SJCRH30 (cell line): ENCODE measurements around the gene ECE2. TPM values are rescaled to one million over a fixed set of nuclear protein-coding genes. Genes with fewer than 3 reads are reported as not detected.
A peak's percentile ranks its signal among the peaks of the same experiment; 100 is the strongest.

Experiments used
- DNase-seq, 2 experiments: peaks; one replicate each; pipeline ENCODE4 v3.0.0-alpha.2; 2015 to 2020
- H3K27ac ChIP-seq: fragments of 250-450 bp; sonication (Bioruptor Pico); 2 replicates; pipeline ENCODE4 v1.5.1; 2020; ENCODE audit warnings: mild to moderate bottlenecking, moderate library complexity
- H3K27me3 ChIP-seq: fragments of 250-450 bp; sonication (Bioruptor Pico); 2 replicates; pipeline ENCODE4 v1.5.1; 2020; ENCODE audit warnings: mild to moderate bottlenecking, moderate library complexity
- H3K36me3 ChIP-seq: fragments of 250-450 bp; sonication (Bioruptor Pico); 2 replicates; pipeline ENCODE4 v1.5.1; 2020; ENCODE audit warnings: mild to moderate bottlenecking, moderate library complexity
- H3K4me1 ChIP-seq: fragments of 250-450 bp; sonication (Bioruptor Pico); 2 replicates; pipeline ENCODE4 v1.5.1; 2020; ENCODE audit warnings: mild to moderate bottlenecking, moderate library complexity
- H3K4me3 ChIP-seq: fragments of 250-450 bp; sonication (Bioruptor Pico); 2 replicates; pipeline ENCODE4 v1.5.1; 2020; ENCODE audit warnings: mild to moderate bottlenecking, moderate library complexity
- H3K9me3 ChIP-seq: fragments of 250-450 bp; sonication (Bioruptor Pico); replicated peaks from 2 replicates; pipeline ENCODE4 v1.5.1; 2020; ENCODE audit warnings: mild to moderate bottlenecking, moderate library complexity
- total RNA-seq: library from RNA; depleted of rRNA; stranded (reverse); fragments of >200 nt; shearing (Covaris generic); gene quantifications from 2 replicates; pipeline ENCODE4 v1.2.3, GENCODE V29; 2014; rRNA removed

Gene ECE2
- total RNA-seq: 0.08 TPM in 1 of 2 replicates, not detected in the other

DNA sequence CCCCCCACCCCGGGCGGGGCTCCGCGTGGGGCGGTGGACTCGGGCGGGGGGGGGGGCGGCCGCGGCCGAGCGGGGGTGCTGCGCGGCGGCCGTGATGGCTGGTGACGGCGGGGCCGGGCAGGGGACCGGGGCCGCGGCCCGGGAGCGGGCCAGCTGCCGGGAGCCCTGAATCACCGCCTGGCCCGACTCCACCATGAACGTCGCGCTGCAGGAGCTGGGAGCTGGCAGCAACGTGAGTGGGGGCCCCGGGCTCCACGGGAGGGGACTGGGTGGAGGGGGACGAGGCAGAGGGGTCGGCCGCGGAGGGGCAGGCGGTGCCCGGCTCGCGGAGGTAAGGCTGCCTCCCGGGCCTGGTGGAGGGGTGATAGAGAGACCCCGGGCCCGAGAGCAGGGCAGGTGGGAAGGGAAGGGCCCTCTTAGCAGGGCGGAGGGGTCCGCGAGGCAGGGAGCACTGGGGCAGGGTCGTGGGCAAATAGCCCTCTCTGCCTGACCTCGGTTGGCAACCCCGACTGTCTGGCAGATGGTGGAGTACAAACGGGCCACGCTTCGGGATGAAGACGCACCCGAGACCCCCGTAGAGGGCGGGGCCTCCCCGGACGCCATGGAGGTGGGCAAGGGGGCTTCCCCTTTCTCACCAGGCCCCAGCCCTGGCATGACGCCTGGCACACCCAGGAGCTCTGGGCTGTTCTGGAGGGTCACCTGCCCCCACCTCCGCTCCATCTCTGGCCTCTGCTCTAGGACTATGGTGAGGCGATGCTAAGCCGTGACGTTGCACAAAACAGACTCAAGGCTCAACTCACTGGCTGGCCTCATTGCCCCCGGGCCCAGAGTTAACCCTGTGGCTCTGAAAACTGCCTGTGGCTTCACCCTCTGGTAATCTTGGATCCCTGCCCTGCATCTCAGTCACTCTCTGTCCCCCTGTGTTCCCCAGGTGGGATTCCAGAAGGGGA is at the start of gene ECE2:
TSS of gene ECE2 (plus strand) at position 62 of the 950 bp plus-strand sequence. CDS start at position 194, 132 bp downstream.
- no peak within 1 kb of the TSS for H3K4me3 ChIP-seq
- H3K4me1 ChIP-seq: no peaks in the 10 kb centered on the region
- H3K27ac ChIP-seq: no peak within 1 kb of the TSS
- H3K36me3 ChIP-seq: no peaks in the 10 kb centered on the region
- no peak for DNase-seq
- no peaks in the 10 kb centered on the region for H3K9me3 ChIP-seq
- peaks cover 20% of the 10 kb centered on the region for H3K27me3 ChIP-seq

DNA sequence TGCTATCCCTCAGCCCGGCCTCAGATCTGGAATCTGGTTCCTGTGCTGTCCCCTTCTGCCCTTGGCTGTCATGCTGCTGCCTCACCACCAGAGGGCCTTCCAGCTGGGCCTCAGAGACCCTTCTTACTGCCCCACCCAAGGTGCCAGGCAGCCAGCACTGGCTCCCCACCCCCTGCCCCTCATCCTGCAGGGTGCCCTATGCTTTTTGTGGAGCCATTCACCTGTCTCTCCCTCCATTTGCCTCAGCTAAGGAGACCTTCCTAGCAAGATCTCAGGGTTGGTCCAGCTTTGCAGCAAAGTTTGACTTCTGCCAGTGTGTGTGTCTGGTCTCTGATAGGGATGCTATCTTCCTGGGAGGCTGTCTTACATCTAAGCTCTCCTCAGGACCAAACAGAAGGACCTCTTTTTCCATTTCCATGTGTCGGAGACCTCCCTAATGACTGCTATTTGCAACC is 48.3 kb upstream of the ECE2 start:
- Histone ChIP-seq H3K36me3 (no peaks in the 10 kb centered on the region), H3K4me1 (peaks cover 3% of the 10 kb centered on the region; the same call in 1 of the 2 replicates), H3K9me3 (no peaks in the 10 kb centered on the region), H3K27me3 (0 out of 2 replicates have a peak, but pooled peaks cover 4% of the 10 kb centered on the region), H3K4me3 (no peak overlapping the region), H3K27ac (no peak overlapping the region)
- peak; percentile 40 to 70 for DNase-seq

DNA sequence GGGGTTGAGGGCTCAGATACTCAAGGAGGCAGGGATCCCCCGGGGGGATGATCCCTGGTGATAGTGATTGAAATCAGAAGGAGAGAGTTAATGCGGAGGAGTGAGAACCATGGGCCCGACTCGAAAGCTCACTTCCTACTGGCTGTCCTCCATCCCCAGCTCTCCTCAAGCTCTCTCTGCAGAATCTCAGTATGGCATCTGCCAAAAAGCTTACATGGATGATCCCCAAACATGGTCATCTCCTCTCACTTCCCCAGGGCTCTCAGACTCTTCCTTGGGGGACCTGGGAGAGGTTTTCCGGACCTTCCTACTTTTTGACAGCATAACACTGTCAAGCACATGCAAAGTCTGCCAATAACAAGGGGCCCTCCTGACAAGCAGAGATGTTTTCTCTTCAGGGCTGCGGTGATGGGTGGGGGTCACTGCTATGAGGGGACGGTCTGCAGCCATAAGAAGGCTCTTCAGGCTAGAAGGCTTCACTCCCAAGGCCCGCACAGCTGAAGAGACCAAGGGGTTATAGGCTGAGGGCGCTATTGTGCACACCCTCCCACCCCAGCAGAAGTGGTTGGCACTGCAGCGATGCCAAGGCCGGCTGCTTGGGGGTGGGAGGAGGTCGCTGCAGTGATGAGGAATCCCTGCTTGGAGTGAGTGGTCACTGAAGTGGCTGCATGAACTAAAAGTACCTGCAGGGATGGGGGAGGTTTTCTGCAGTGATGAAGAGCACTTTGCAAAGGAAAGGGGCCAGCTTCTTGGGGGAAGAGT is 47.3 kb upstream of the ECE2 start:
- no peaks in the 10 kb centered on the region for H3K9me3 ChIP-seq
- 0 out of 2 replicates have a peak, but pooled peaks cover 4% of the 10 kb centered on the region for H3K27me3 ChIP-seq
- no peak overlapping the region for H3K4me3 ChIP-seq

DNA sequence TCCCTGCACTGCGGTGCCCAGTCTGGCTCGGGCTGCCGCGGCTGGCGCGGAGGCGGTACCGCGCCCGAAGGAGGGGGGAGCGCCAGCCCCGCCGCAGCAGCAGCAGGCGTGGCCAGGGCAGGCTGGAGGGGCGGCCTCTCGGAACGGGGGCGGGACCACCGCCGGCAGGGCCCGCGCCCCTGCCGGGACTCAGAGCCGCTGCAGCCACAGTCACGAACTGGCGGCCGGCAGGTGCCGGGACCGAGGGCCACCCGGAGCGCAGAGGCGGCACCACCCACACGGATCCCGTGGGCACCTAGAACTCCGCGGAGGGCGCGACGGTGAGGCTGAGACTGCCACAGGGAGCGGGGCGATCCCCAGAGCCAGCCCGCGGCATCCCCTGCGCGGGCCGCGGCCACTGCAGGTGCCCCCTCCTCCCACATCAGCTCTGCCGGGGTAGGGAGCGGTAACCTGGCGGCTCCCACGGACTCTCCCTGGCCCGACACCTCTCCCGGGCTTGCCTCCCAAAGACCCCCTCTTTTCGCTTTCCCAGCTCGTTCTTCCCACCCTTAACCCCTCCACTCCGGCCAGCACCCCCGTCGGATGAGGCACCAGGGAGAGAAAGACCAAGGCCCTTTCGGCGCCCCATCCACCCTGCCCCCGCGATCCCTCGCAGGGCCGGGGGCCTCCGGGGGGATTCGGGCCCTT is 46.3 kb upstream of the ECE2 start, which contains the start of gene VWA5B2:
TSS of gene VWA5B2 (plus strand) at position 192 of the 687 bp plus-strand sequence. CDS start 944 bp downstream, outside the sequence.
- H3K9me3 ChIP-seq: no peaks in the 10 kb centered on the region
- no peak within 1 kb of the TSS for H3K27ac ChIP-seq
- H3K36me3 ChIP-seq: no peaks in the 10 kb centered on the region
- peak within 1 kb of the TSS; percentile 55 for H3K4me3 ChIP-seq
- peaks cover 13% of the 10 kb centered on the region; the same call in 1 of the 2 replicates for H3K4me1 ChIP-seq
- peak; percentile 68 to 72 for DNase-seq
- 0 out of 2 replicates have a peak, but pooled peaks cover 4% of the 10 kb centered on the region for H3K27me3 ChIP-seq

More for the DNA sequence above, 47.3 kb upstream of the ECE2 start:
- no peak overlapping the region for H3K27ac ChIP-seq
- no peaks in the 10 kb centered on the region for H3K36me3 ChIP-seq
- peaks cover 4% of the 10 kb centered on the region; the same call in 1 of the 2 replicates for H3K4me1 ChIP-seq
- no peak for DNase-seq

DNA sequence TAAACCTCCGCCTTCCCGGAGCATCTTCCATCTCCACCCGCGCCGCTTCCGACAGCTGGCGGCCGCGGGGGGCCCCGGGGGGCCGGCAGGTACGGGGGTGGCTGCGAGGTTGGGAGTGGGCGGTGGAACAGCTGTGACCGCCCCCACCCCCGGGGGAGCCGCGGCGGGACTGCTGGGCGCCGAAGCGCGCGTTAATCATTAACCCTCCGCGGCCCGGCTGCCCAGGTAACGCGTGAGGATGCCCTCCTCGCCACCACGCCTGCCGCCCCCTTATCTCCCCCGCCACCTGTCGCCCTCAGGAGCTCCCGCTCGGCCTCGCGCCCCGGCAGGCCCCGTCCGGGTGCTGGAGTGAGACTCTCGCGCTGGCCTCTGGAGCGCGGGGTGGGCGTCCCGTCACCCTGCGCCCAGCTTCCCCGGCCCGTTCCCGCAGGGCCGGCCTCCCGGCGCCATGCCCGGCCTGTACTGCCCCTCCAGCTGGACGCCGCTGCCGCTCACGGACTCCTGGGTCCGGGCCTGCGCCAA is 45.7 kb upstream of the ECE2 start:
- Histone ChIP-seq H3K9me3 (no peaks in the 10 kb centered on the region), H3K27me3 (0 out of 2 replicates have a peak, but pooled peaks cover 4% of the 10 kb centered on the region), H3K36me3 (no peaks in the 10 kb centered on the region), H3K4me1 (peaks cover 17% of the 10 kb centered on the region; the same call in 1 of the 2 replicates), H3K4me3 (peak overlapping the region; percentile 55), H3K27ac (no peak overlapping the region)
- peak in 1 of 2 experiments; percentile 25 for DNase-seq

DNA sequence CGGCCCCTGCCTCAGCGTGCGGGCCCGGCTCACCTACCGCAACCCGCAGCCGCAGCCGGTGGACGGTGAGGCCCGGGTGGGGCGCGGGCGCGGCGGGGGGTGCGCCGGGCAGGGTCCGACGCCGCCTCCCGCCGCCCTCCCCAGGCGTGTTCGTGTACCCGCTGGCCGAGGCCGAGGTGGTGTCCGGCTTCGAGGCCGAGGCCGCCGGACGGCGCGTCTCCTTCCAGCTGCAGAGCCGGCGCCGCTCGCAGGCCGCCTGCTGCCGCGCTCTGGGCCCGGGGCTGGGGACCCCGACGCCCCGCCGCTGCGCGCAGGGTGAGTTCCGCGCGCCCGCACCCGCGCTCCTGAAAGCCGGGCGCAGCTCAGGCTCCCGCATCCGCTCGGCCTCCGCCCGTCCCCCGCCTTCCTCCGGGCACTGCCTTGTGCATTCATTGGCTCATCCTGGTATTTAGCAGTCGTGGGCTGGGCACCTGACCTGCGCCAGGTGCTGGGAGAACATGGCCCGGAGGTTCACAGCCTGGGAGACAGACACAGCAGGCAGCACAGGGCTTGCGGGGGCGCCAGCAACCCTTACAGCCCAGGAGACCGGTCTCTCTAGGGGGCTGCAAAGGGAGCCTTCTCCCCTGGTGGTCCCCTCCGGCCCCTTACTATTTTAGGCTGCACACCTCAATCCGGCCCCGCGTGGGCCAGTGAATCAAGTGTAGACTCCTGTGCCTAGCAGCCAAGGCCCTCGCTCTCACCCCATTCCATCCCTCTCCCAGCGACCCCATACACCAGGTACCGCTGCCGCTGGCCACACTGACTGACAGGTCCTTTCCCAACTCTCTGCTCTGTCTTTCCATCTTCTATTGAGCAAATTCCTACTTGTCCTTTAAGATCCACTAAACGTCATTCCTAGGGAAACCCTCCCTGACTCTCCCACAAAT is 45.0 kb upstream of the ECE2 start:
- Histone ChIP-seq H3K27ac (no peak overlapping the region), H3K9me3 (no peaks in the 10 kb centered on the region), H3K4me1 (peaks cover 17% of the 10 kb centered on the region; the same call in 1 of the 2 replicates), H3K27me3 (0 out of 2 replicates have a peak, but pooled peaks cover 4% of the 10 kb centered on the region), H3K4me3 (no peak overlapping the region), H3K36me3 (no peaks in the 10 kb centered on the region)
- DNase-seq: no peak

DNA sequence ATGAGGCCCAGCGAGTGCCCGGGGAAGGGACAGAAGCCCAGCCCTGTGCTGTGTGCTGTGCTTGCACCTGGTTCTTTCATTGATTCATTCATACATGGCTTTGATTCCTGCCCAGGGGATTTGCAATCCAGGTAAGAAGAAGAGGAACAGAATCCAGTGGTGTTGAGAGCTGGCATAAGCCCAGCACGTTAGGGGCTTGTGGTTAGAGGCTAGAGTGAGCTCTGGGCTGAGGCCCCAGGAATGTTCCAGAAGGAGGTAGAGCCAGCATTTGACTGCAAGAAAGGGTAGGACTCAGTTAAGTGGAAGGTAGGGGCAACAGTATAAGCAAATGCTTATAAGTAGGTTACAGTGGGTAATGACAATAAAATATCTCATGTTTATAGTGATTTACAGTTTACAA is 44.2 kb upstream of the ECE2 start:
- no peak for DNase-seq
- peaks cover 17% of the 10 kb centered on the region for H3K4me1 ChIP-seq
- 0 out of 2 replicates have a peak, but pooled peaks cover 4% of the 10 kb centered on the region for H3K27me3 ChIP-seq
- H3K27ac ChIP-seq: no peak overlapping the region
- H3K36me3 ChIP-seq: no peaks in the 10 kb centered on the region
- no peaks in the 10 kb centered on the region for H3K9me3 ChIP-seq
- no peak overlapping the region for H3K4me3 ChIP-seq

DNA sequence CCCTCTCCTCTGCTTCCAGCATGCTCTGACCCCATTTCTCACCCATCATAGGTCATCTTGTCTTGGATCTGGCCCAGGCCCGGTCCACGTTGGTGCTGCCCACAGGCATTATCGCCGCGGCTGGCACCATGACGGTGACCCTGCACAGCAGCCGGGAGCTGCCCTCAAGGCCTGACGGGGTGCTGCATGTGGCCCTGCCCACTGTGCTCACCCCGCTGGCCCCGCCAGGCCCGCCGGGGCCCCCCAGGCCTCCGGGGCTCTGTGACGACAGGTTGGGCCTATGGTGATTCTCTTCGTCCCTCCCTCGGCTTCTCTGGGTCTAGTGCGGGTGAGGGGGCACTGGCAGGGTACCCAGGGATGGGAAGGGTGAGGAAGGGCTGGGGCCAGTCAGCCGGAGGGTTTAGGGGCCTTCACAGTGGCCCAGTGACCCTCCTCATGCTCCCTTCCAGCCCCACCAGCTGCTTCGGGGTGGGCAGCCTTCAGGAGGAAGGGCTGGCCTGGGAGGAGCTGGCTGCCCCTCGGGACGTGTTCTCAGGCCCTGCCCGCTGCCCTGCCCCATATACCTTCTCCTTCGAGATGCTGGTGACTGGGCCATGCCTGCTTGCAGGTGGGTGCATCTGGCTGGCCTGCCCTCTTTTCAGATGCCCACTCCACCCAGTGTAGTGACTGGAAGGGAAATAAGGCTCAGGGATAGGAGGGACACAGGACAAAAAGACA is 42.5 kb upstream of the ECE2 start:
- Histone ChIP-seq H3K9me3 (no peaks in the 10 kb centered on the region), H3K4me1 (peaks cover 17% of the 10 kb centered on the region), H3K27ac (no peak overlapping the region), H3K27me3 (0 out of 2 replicates have a peak, but pooled peaks cover 4% of the 10 kb centered on the region), H3K36me3 (no peaks in the 10 kb centered on the region), H3K4me3 (no peak overlapping the region)
- DNase-seq: no peak

DNA sequence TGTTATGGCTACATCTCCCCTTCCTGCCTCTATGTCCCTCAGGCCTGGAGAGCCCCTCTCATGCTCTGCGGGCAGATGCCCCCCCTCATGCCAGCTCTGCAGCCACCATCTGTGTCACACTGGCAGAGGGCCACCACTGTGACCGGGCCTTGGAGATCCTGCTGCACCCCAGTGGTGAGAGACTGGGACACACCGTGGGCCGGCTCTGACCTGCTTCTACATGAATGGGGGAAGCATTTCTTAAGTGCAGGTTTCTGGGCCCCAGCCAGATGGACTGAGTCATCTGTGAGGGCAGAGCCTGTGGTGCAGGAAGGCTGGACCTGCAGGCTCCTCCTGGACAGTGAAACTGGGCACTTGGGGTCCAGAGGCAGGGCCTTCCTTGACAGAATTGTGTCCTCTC is 41.6 kb upstream of the ECE2 start:
- no peak overlapping the region for H3K4me3 ChIP-seq
- no peaks in the 10 kb centered on the region for H3K27me3 ChIP-seq
- H3K27ac ChIP-seq: peak overlapping the region; percentile 31; the same call in 1 of the 2 replicates
- H3K4me1 ChIP-seq: peaks cover 17% of the 10 kb centered on the region
- no peaks in the 10 kb centered on the region for H3K9me3 ChIP-seq
- DNase-seq: peak; percentile 60
- H3K36me3 ChIP-seq: no peaks in the 10 kb centered on the region

DNA sequence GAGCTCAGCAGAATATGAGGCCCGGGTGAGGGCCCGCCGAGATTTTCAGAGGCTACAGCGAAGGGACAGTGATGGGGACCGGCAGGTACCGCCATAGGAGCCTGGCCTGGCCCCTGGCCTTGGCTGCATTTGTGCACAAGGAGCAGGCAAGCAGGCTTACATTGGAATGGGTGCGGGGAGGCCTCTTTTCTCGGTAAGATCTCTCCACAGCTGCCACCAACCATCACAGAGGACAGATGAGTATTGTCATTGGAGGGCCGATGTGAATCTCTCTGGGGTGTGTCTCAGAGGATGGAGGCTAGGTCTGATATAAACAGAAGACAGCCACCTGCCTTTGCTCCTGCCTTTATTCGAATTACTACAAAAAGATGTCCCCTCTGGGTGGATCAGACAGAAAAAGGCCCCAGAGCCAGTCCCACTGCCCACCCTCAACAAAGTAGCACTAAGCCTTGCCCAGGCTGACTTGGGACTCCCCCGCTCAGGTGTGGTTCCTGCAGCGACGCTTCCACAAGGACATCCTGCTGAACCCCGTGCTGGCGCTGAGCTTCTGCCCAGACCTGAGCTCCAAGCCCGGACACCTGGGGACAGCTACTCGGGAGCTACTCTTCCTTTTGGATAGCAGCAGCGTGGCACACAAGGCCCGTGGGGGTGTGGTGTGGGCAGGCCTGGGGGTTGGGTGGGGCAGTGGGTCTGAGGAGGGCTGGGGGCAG is 41.0 kb upstream of the ECE2 start:
- peak; percentile 74 to 80 for DNase-seq
- H3K27me3 ChIP-seq: no peaks in the 10 kb centered on the region

DNA sequence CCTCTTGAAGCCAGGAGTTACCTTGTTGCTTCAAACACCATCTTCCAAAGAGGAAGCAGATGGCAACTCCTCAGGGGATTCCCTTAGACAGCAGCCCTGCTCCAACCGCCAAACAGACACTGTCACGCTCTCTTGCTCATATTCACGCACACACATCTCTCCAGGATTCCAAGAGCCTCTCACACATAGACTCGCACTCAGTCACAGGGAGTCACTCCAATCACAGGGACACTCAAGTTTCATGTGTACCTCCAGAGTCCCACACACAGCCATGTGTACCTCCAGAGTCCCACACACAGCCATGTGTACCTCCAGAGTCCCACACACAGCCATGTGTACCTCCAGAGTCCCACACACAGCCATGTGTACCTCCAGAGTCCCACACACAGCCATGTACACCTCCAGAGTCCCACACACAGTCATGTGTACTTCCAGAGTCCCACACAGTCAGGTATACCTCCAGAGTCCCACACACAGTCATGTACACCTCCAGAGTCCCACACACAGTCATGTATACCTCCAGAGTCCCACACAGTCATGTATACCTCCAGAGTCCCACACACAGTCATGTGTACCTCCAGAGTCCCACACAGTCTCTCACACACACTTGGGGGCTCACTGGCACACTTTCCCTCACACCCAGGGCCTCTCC is 40.3 kb upstream of the ECE2 start:
- H3K36me3 ChIP-seq: no peaks in the 10 kb centered on the region
- peak in 1 of 2 experiments; percentile 30 for DNase-seq

More for the DNA sequence above, 41.0 kb upstream of the ECE2 start:
- Histone ChIP-seq H3K27ac (peak overlapping the region; percentile 31; the same call in 1 of the 2 replicates), H3K4me1 (peaks cover 17% of the 10 kb centered on the region), H3K9me3 (no peaks in the 10 kb centered on the region), H3K4me3 (no peak overlapping the region), H3K36me3 (no peaks in the 10 kb centered on the region)

More for the DNA sequence above, 40.3 kb upstream of the ECE2 start:
- no peak overlapping the region for H3K4me3 ChIP-seq
- H3K9me3 ChIP-seq: no peaks in the 10 kb centered on the region
- H3K27me3 ChIP-seq: no peaks in the 10 kb centered on the region
- no peak overlapping the region for H3K27ac ChIP-seq
- peaks cover 17% of the 10 kb centered on the region for H3K4me1 ChIP-seq
